Nephron (organoid): ENCODE results near the gene SH3PXD2A.

Experiments used
- H3K27ac Mint-ChIP-seq, 3 experiments: 2 replicates each; pipeline ENCODE4 v1.8.0; 2020; ENCODE audit warnings: mixed read lengths in 3 of 3, mild to moderate bottlenecking in 2 of 3, moderate library complexity in 1 of 3
- H3K27me3 Mint-ChIP-seq: 2 replicates; pipeline ENCODE4 v1.8.0; 2021; ENCODE audit warnings: low read depth, mild to moderate bottlenecking, moderate library complexity, mixed read lengths
- H3K36me3 Mint-ChIP-seq: 2 replicates; pipeline ENCODE4 v1.8.0; 2020; ENCODE audit warnings: low read depth, mixed read lengths
- H3K4me1 Mint-ChIP-seq: 2 replicates; pipeline ENCODE4 v1.8.0; 2020; ENCODE audit warnings: mixed read lengths
- H3K4me3 Mint-ChIP-seq, 3 experiments: 2 replicates each; pipeline ENCODE4 v1.8.0; 2020; ENCODE audit warnings: mild to moderate bottlenecking in 3 of 3, mixed read lengths in 3 of 3, moderate library complexity in 2 of 3
- H3K9me3 Mint-ChIP-seq: 2 replicates; pipeline ENCODE4 v1.8.0; 2020; ENCODE audit warnings: mixed read lengths
- CTCF ChIP-seq, 3 experiments: fragments of 200-600 bp; sonication (generic); IDR thresholded peaks; one replicate each; pipeline ENCODE4 v1.5.0; 2021; ENCODE audit warnings: antibody characterized with exemption in 3 of 3; ENCODE audit not compliant: unreplicated experiment in 3 of 3

The SH3PXD2A gene

GRCh38 chr10:103833731-103834365, 21.5 kb downstream of the SH3PXD2A start:
- Mint-ChIP-seq H3K4me3 (no peak overlapping the region), H3K4me1 (peaks cover 67% of the 10 kb centered on the region), H3K27me3 (no peaks in the 10 kb centered on the region), H3K36me3 (peaks cover 3% of the 10 kb centered on the region), H3K9me3 (peaks cover 5% of the 10 kb centered on the region), H3K27ac (peak overlapping the region; percentile 23 to 84 (median 80))
- TF ChIP-seq CTCF (IDR thresholded peaks at IDR 0.05; ENCODE audit: unreplicated experiment in 3 of 3) = no peak

DNA sequence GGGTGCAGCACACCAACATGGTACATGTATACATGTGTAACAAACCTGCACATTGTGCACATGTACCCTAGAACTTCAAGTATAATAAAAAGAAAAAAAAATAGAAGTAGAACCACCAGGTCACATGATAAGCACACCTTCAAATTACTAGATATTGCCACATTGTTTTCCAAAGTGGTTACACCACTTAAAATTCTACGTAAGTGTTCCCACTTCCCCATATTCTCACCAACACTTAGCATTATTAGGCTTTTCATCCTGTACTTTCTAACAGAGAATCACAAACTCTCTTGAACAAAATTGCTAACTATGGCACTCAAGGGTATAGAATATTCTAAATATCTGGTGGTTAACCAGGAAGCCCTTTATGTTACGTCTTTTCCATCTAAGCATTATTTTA, 22.6 kb downstream of the SH3PXD2A start:
- TF ChIP-seq CTCF (IDR thresholded peaks at IDR 0.05; ENCODE audit: unreplicated experiment in 3 of 3) = no peak
- Mint-ChIP-seq H3K4me3 (no peak overlapping the region), H3K27ac (no peak overlapping the region), H3K27me3 (no peaks in the 10 kb centered on the region), H3K36me3 (peaks cover 3% of the 10 kb centered on the region), H3K9me3 (peaks cover 5% of the 10 kb centered on the region), H3K4me1 (peaks cover 68% of the 10 kb centered on the region)

DNA sequence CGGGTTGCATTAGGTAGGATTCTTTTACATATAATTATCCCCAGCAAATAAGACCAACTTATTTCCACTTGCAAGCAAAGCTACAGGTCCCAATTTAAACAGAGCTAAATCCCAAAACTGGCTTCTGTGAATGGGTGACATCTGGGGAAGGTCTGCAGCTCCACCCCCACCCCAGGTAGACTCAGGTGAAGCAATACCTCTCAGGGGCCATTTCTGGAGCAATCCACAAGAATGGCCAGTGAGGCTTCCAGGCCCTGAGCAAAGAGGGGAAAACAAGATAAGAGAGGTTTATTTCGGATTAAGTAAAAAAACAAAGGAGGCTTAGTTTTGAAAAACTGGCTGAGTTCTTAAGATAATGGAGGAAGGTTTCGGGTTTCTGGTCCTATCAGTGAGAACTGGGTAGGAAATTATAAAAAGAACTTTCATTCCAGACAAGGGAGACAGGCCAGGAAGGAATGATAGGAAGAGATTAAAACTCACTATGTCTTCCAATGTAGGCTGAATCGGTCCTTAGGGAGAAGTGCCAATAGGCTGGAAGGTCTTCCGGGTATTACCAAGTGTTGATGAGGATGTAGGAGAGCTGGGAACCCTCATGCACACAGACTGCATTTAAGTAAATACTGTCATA, 25.4 kb downstream of the SH3PXD2A start:
- H3K36me3 Mint-ChIP-seq = peaks cover 3% of the 10 kb centered on the region
- H3K27ac Mint-ChIP-seq = peak overlapping the region in 2 of 3 experiments; percentile 34 to 35
- TF ChIP-seq CTCF (IDR thresholded peaks at IDR 0.05; ENCODE audit: unreplicated experiment in 3 of 3) = no peak
- H3K9me3 Mint-ChIP-seq = peaks cover 5% of the 10 kb centered on the region
- H3K4me3 Mint-ChIP-seq = no peak overlapping the region
- no peaks in the 10 kb centered on the region for H3K27me3 Mint-ChIP-seq
- H3K4me1 Mint-ChIP-seq = peaks cover 58% of the 10 kb centered on the region

GRCh38 chr10:103829278-103829677, 26.1 kb downstream of the SH3PXD2A start:
- Mint-ChIP-seq H3K27me3 (peaks cover 2% of the 10 kb centered on the region), H3K9me3 (peaks cover 5% of the 10 kb centered on the region), H3K4me1 (peaks cover 58% of the 10 kb centered on the region), H3K4me3 (no peak overlapping the region), H3K36me3 (peaks cover 3% of the 10 kb centered on the region), H3K27ac (peak overlapping the region in 1 of 3 experiments; percentile 50)
- TF ChIP-seq CTCF (IDR thresholded peaks at IDR 0.05; ENCODE audit: unreplicated experiment in 3 of 3) = no peak

DNA sequence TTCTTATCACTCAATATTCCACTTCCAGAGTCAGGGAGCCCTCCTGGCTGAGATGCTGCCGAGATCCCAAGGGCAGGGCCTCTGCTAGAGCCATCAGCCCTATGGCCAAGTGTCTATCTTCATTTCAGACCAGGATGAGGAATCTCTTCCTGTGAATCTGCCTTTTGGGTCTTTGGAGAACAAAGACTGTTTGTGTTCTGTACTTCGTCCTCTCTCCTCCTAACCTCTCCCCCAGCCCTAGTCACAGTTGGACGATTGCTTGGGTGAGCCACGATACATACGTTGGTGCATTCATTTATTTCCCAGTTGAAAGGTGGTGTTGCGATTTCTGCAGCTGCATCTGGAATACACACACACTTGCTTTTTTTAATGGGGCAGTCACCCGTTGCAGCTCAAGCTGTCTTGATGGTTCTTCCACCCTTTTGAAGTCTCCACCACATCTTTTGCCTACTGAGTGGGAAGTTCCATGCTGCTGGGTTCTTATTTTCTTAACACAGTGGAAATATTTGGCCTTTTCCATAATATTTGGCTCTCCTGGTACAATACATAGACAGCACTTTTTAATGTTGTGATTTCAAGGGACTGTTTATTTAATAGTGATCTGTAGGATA, 26.7 kb downstream of the SH3PXD2A start:
- Mint-ChIP-seq H3K27me3 (peaks cover 4% of the 10 kb centered on the region), H3K27ac (peak overlapping the region in 2 of 3 experiments; percentile 16 to 50), H3K9me3 (peaks cover 5% of the 10 kb centered on the region), H3K4me3 (no peak overlapping the region), H3K36me3 (peaks cover 3% of the 10 kb centered on the region), H3K4me1 (peaks cover 58% of the 10 kb centered on the region)
- no peak for TF ChIP-seq CTCF (IDR thresholded peaks at IDR 0.05; ENCODE audit: unreplicated experiment in 3 of 3)
